ENCODE data around the gene NEU4. TPM values are rescaled to one million over a fixed set of nuclear protein-coding genes. Genes with fewer than 3 reads are reported as not detected.
A peak's percentile ranks its signal among the peaks of the same experiment; 100 is the strongest.

NEU4 gene
- total and polyA plus RNA-seq, 11 donors: 0.07 to 1.4 (median 0.45) TPM; not detected in 4

DNA sequence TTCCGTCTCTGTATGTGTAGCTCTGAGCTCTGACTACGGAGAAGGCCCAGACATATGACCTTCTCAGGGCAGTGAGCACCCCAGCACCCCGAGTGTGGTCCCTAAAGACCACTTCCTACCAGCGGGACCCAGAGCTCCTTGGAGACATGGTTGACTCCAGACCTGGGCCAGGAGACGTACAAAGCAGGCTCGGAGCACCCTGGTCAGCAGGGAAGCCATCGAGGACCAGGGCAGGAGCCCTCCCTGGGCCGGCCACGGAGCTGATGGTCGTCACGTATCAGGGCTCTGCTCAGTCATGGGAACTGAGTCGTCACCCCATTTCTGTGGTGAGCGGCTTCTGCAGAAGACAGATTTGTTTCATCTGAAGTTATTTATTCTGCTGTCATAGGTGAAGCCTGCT is 12.8 kb upstream of the NEU4 start:
- ATAC-seq (no peak), DNase-seq (no peak)
- whole genome bisulfite sequencing, 4 donors: 87 to 96% (median 95%) methylated on average over 12 to 13 of the region's 13 CpGs
- intact Hi-C loops (cut with DNase I): no loop called here
- Histone ChIP-seq H3K4me1 (peaks cover 0 to 5% (median 0%) of the 10 kb centered on the region in 12 donors), H3K4me3 (no peak overlapping the region), H3K27me3 (no peaks in the 10 kb centered on the region), H3K9me3 (no peaks in the 10 kb centered on the region), H3K36me3 (no peaks in the 10 kb centered on the region), H3K27ac (no peak overlapping the region)
- no peak for TF ChIP-seq POLR2A (IDR thresholded peaks at IDR 0.05)
- TF ChIP-seq, protein P1, sequence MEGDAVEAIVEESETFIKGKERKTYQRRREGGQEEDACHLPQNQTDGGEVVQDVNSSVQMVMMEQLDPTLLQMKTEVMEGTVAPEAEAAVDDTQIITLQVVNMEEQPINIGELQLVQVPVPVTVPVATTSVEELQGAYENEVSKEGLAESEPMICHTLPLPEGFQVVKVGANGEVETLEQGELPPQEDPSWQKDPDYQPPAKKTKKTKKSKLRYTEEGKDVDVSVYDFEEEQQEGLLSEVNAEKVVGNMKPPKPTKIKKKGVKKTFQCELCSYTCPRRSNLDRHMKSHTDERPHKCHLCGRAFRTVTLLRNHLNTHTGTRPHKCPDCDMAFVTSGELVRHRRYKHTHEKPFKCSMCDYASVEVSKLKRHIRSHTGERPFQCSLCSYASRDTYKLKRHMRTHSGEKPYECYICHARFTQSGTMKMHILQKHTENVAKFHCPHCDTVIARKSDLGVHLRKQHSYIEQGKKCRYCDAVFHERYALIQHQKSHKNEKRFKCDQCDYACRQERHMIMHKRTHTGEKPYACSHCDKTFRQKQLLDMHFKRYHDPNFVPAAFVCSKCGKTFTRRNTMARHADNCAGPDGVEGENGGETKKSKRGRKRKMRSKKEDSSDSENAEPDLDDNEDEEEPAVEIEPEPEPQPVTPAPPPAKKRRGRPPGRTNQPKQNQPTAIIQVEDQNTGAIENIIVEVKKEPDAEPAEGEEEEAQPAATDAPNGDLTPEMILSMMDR (IDR thresholded peaks at IDR 0.05): no peak

- no peaks in the 10 kb centered on the region for H3K9me3 ChIP-seq
- no peak overlapping the region for H3K27ac ChIP-seq
- ATAC-seq (no peak), DNase-seq (peak in 1 of 5 donors; percentile 16)
- TF ChIP-seq POLR2A (IDR thresholded peaks at IDR 0.05): no peak
- TF ChIP-seq, protein P1 (IDR thresholded peaks at IDR 0.05): no peak
- H3K4me3 ChIP-seq: no peak overlapping the region
- WGBS, 4 donors: 89 to 94% (median 92%) methylated on average over 13 of the region's 13 CpGs
- peaks cover 0 to 1% (median 0%) of the 10 kb centered on the region in 12 donors for H3K4me1 ChIP-seq
- intact Hi-C loops (cut with DNase I): no loop called here
- H3K27me3 ChIP-seq: no peaks in the 10 kb centered on the region
- no peaks in the 10 kb centered on the region for H3K36me3 ChIP-seq
Observed at GRCh38 chr2:241796610-241797138, 12.3 kb upstream of the NEU4 start.

DNA sequence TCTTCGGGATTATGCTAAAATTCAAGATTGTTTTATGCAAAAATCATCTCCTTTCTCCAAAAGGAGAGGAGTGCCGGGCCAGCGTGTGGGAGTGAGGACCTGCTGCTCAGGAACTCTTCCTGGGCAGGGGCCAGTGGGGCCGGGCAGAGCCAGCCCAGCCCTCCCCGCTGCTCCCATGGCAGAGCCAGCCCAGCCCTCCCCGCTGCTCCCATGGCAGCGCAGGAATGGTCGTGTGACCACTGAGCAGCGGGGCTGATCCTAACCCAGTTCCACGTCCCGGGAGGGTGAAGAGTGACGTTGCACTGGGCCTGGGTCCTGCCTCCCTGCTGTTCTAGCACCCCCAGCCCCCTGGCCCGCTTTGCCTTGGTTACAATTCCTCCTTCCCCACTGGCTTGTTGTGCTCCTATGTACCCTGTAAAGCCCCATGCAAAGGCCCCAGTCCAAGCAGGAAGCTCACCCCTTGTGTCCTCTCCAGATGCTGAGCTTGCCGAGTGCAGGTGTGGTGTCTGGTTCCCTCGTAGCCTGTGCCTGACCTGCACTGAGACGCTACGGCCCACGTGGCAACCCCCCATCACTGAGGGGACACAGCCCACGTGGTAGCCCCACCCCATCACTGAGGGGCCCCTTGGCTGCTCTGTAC is 11.4 kb upstream of the NEU4 start:
- Histone ChIP-seq H3K9me3 (no peaks in the 10 kb centered on the region), H3K4me1 (no peaks in the 10 kb centered on the region), H3K4me3 (no peak overlapping the region), H3K27me3 (peaks cover 0 to under 1% (median 0%) of the 10 kb centered on the region in 9 donors), H3K27ac (no peak overlapping the region), H3K36me3 (no peaks in the 10 kb centered on the region)
- DNase-seq (peak in 2 of 5 donors; percentile 15 to 60), ATAC-seq (no peak)
- no peak for TF ChIP-seq POLR2A (IDR thresholded peaks at IDR 0.05)
- TF ChIP-seq, protein P1 (IDR thresholded peaks at IDR 0.05): no peak
- intact Hi-C loops (cut with DNase I): no loop called here
- WGBS, 4 donors: 78 to 84% (median 81%) methylated on average over 7 to 19 of the region's 19 CpGs

DNA sequence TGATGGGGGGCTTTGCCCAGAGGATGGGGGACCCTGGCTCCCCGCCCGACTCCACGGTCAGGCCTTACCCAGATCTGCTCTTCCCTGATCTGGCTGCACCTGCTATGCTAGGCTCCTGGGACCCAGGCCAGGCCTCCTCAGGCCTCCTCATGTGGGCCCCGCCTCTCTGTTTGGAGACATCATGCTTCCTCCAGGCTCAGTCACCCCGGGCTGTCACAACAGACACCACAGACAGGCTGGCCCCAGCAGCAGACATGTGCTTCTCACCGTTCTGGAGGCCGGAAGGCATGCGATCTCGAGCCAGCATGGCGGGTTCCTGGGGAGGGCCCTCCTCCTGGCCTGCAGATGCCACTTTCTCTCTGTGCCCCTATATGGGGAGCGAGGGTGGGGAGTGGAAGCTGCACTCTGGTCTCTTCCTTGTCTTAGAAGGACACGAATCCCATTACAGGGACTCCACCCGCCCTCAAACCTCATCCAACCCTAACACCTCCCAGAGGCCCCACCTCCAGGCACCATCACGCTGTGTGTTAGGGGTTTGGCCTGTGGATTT is 10.8 kb upstream of the NEU4 start:
- DNase-seq: no peak
- Histone ChIP-seq H3K4me1 (peaks cover 0 to 5% (median 2%) of the 10 kb centered on the region in 12 donors), H3K9me3 (no peaks in the 10 kb centered on the region), H3K27ac (no peak overlapping the region), H3K36me3 (no peaks in the 10 kb centered on the region), H3K27me3 (peaks cover 0 to 6% (median 0%) of the 10 kb centered on the region in 9 donors), H3K4me3 (no peak overlapping the region)
- intact Hi-C loops (cut with DNase I): no loop called here
- no peak for TF ChIP-seq POLR2A (IDR thresholded peaks at IDR 0.05)
- TF ChIP-seq, protein P1 (IDR thresholded peaks at IDR 0.05): no peak
- no peak for ATAC-seq
- 82 to 92% (median 89%) methylated on average over 8 to 14 of the region's 14 CpGs for WGBS, 4 donors

Data from heart left ventricle (tissue), 16 donors.